Ectodermal cell (in vitro differentiated cells): ENCODE measurements around the gene SMCO4.

Experiments used
- H3K27ac ChIP-seq: 2 replicates; pipeline ENCODE4 v1.7.0; 2013; ENCODE audit warnings: mild to moderate bottlenecking, low read depth, low read length; ENCODE audit not compliant: insufficient read depth, poor library complexity, severe bottlenecking
- H3K27me3 ChIP-seq: 2 replicates; pipeline ENCODE4 v1.7.0; 2013; ENCODE audit warnings: mild to moderate bottlenecking, low read length; ENCODE audit not compliant: insufficient read depth, control insufficient read depth, poor library complexity, severe bottlenecking
- H3K36me3 ChIP-seq: one replicate; pipeline ENCODE4 v1.7.0; 2013; ENCODE audit warnings: low read length; ENCODE audit not compliant: control insufficient read depth, insufficient read depth
- H3K4me1 ChIP-seq: one replicate; pipeline ENCODE4 v1.7.0; 2013; ENCODE audit warnings: low read length; ENCODE audit not compliant: control insufficient read depth, insufficient read depth
- H3K4me3 ChIP-seq: 2 replicates; pipeline ENCODE4 v1.7.0; 2013; ENCODE audit warnings: low read depth, low read length, control low read depth; ENCODE audit not compliant: insufficient read depth
- H3K9me3 ChIP-seq: 2 replicates; pipeline ENCODE4 v1.7.0; 2013; ENCODE audit warnings: mild to moderate bottlenecking, low read length, moderate library complexity; ENCODE audit not compliant: control insufficient read depth
- WGBS, 2 experiments: methylation state at CpG; one replicate each; pipeline ENCODE4 v1.1.7; 2013; ENCODE audit warnings: missing lambda C conversion rate in 2 of 2; 5-methylcytosine and 5-hydroxymethylcytosine counted together

SMCO4 gene

DNA sequence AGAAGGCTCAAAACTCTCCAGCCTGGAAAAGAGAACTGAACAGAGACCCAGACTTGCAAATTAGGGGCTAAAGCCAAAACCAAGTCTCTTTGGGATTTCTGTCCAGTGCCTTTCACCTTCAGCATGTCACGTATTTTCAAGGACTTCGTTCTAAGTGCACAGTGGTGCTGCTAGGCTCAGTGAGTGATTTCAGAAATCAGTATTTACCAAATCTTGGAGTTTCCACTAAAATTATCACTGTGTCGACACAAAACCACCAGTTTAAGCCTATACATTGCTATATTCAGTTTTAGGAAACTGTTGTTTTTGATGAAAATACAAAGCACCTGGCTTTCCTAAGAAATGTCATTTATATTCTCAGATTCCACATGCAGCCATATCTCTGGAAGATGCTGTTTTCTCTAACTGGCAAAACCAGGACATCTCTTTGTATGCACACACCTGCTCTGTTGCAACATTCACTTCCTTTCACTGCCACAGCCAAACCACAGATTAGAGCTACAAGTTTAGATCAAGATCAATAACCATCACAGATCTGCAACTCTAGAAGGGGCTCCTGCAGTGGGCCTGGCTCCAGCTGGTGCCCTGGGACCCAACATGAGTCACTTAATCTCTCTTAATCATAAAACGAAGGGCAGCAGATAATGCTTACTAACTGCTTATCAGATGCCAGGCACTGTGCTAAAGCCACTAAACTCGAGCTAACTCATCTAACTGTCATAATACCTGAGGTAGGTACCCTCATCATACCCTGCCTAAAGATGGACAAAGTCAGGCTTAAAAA lies 22.3 kb downstream of the SMCO4 start:
- 89 to 93% methylated on average over 5 of the region's 5 CpGs for WGBS, 2 experiments

DNA sequence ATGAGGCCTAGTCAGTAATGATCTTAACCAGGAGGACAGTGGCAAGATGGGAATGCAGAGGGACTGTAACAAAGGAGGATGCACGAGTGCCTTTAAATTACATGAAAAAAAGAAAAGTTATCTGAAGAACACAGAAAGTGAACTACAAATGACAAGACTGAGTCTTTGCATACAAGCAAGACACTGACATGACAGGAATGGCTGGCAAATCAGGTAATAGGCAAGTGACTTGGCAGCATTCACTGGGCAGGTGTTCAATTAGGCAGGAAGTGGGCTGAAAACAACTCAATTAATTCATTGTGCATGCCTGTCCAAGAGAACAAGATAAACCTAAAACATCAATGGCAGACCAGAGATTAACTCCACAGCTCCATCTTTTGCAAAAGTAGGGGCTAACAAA lies 24.0 kb downstream of the SMCO4 start:
- Histone ChIP-seq H3K36me3 (no peaks in the 10 kb centered on the region), H3K9me3 (no peaks in the 10 kb centered on the region), H3K4me1 (peaks cover 6% of the 10 kb centered on the region), H3K4me3 (no peak overlapping the region), H3K27me3 (no peaks in the 10 kb centered on the region), H3K27ac (no peak overlapping the region)
- WGBS, 2 experiments = 73 to 91% methylated on average over 1 of the region's 1 CpG

More for the DNA sequence above, 22.3 kb downstream of the SMCO4 start:
- Histone ChIP-seq H3K4me3 (no peak overlapping the region), H3K36me3 (no peaks in the 10 kb centered on the region), H3K27me3 (no peaks in the 10 kb centered on the region), H3K4me1 (peaks cover 6% of the 10 kb centered on the region), H3K9me3 (no peaks in the 10 kb centered on the region), H3K27ac (no peak overlapping the region)

GRCh38 chr11:93518081-93518480 lies 25.1 kb downstream of the SMCO4 start:
- Histone ChIP-seq H3K36me3 (no peaks in the 10 kb centered on the region), H3K27ac (no peak overlapping the region), H3K4me3 (no peak overlapping the region), H3K27me3 (no peaks in the 10 kb centered on the region), H3K4me1 (peaks cover 6% of the 10 kb centered on the region), H3K9me3 (no peaks in the 10 kb centered on the region)
- WGBS, 2 experiments = 92 to 93% methylated on average over 3 of the region's 3 CpGs

GRCh38 chr11:93517611-93518010 lies 25.6 kb downstream of the SMCO4 start:
- Histone ChIP-seq H3K36me3 (no peaks in the 10 kb centered on the region), H3K27me3 (no peaks in the 10 kb centered on the region), H3K4me1 (peaks cover 6% of the 10 kb centered on the region), H3K9me3 (no peaks in the 10 kb centered on the region), H3K27ac (no peak overlapping the region), H3K4me3 (no peak overlapping the region)
- 93 to 97% methylated on average over 4 of the region's 4 CpGs for WGBS, 2 experiments

DNA sequence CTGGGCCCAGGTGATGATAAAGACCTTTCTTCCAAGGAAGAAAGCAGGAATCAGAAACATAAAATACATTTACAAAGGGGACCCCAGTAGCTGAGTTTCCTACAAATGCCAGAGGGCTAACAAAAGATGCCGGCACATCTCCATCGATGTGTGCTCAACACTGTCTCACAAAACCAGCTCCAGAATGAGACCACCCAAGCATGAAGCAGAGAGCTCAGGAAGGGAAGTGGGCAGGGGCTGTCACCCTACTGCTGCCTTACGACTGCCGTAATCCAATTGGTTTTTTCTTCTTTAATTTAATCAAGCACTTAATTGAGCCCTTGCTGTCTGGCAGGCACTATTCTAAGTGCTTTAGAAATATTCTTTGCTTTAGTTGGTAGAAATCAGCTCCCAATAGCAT lies 26.1 kb downstream of the SMCO4 start:
- Histone ChIP-seq H3K4me3 (no peak overlapping the region), H3K4me1 (peaks cover 6% of the 10 kb centered on the region), H3K27ac (no peak overlapping the region), H3K9me3 (no peaks in the 10 kb centered on the region), H3K36me3 (no peaks in the 10 kb centered on the region), H3K27me3 (no peaks in the 10 kb centered on the region)
- 64 to 78% methylated on average over 4 of the region's 4 CpGs for WGBS, 2 experiments

DNA sequence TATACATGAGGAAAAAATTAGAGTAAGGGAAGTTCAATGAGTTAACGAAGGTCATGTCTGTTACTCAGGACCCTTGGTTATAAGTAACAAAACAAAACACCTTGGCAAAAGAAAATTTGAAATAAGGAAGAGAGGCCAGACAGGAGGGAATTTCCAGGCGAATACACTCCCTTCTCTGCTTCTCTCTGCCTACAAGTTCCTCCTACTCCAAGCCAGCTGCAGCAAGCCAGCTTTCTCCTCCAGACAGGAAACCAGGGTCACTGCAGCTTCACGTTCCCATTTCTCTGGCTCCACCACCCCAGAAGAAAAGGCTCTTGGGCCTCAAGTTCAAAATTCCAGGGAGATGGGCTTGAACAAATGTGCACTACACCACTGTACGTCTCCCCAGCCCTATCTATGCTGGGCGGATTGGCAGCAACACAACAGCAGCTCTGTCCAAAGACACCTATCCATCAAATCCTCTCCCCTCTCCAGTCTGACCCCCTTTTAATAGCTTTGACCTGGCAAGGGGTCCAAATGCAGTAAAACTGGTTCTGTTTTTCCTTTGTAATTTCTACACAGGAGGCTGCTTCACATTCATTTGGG lies 27.7 kb downstream of the SMCO4 start:
- no peak overlapping the region for H3K4me3 ChIP-seq
- H3K36me3 ChIP-seq = no peaks in the 10 kb centered on the region
- no peaks in the 10 kb centered on the region for H3K27me3 ChIP-seq
- peaks cover 6% of the 10 kb centered on the region for H3K4me1 ChIP-seq
- no peak overlapping the region for H3K27ac ChIP-seq
- 86 to 92% methylated on average over 4 to 5 of the region's 5 CpGs for WGBS, 2 experiments
- H3K9me3 ChIP-seq = no peaks in the 10 kb centered on the region

DNA sequence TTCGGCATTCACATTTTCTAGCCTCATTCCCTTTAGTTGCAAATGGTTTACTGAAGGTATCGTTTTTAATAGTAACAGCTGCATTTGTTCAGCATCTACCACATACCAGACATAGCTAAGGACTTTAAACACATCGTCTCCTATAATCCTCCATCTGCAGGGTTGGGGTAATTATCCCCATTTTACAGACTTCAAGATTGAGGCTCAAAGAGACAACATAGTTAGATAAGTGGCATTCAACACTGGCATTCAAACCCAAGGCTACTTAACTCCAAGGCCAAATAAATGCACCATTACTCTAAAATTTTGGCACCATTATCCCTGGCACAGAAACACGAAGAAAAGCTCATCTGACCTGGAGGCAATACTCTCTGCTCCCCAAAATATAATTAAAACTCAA lies 28.5 kb downstream of the SMCO4 start:
- H3K27me3 ChIP-seq = no peaks in the 10 kb centered on the region
- H3K27ac ChIP-seq = no peak overlapping the region
- no peak overlapping the region for H3K4me3 ChIP-seq
- WGBS, 2 experiments = 93 to 98% methylated on average over 4 of the region's 4 CpGs
- H3K36me3 ChIP-seq = no peaks in the 10 kb centered on the region
- no peaks in the 10 kb centered on the region for H3K9me3 ChIP-seq
- H3K4me1 ChIP-seq = peaks cover 6% of the 10 kb centered on the region

GRCh38 chr11:93513772-93514171 lies 29.4 kb downstream of the SMCO4 start:
- Histone ChIP-seq H3K27me3 (no peaks in the 10 kb centered on the region), H3K4me3 (no peak overlapping the region), H3K4me1 (peaks cover 6% of the 10 kb centered on the region), H3K27ac (no peak overlapping the region), H3K9me3 (no peaks in the 10 kb centered on the region), H3K36me3 (no peaks in the 10 kb centered on the region)
- 64 to 94% methylated on average over 3 to 4 of the region's 4 CpGs for WGBS, 2 experiments

DNA sequence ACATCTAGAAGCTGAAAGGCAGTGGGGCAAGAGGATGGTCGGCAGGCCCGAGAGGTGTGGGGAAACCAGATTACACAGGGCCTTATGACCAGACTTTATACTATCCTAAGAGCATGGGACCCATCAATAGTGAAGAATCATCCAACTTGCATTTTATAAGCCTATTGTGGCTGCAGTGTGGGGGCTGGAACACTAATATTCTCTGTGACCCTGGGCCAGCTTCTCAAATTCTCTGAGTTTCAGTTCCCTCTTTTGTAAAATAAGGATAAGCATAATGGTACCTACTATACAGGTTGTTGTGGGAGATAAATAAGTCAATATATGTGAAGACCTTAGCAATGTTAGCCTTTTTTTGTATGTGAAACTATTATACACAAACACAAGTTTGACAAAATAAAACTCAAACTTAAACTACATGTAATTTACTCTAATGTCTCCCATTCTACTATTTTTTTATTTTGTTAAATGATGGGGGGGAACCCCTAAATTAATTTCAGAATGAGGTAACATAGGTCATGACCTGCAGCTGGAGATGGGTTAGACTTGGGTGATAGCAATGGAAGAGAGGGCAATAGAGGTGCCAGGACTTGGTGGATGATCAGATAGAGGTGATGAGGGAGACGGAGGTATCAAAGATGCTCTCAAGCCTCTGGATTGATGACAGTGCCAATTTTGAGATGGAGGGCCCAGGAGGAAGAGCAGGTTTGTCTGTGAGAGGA lies 30.1 kb downstream of the SMCO4 start:
- no peaks in the 10 kb centered on the region for H3K9me3 ChIP-seq
- H3K27ac ChIP-seq = no peak overlapping the region
- no peaks in the 10 kb centered on the region for H3K36me3 ChIP-seq
- no peaks in the 10 kb centered on the region for H3K27me3 ChIP-seq
- peaks cover 6% of the 10 kb centered on the region for H3K4me1 ChIP-seq
- no peak overlapping the region for H3K4me3 ChIP-seq
- WGBS, 2 experiments = 89 to 99% methylated on average over 3 of the region's 3 CpGs

- 92 to 95% methylated on average over 4 of the region's 4 CpGs for WGBS, 2 experiments
- no peak overlapping the region for H3K27ac ChIP-seq
- no peak overlapping the region for H3K4me3 ChIP-seq
- peaks cover 2% of the 10 kb centered on the region for H3K4me1 ChIP-seq
- H3K27me3 ChIP-seq = no peaks in the 10 kb centered on the region
- no peaks in the 10 kb centered on the region for H3K36me3 ChIP-seq
- H3K9me3 ChIP-seq = no peaks in the 10 kb centered on the region
Observed at GRCh38 chr11:93512073-93512475, 31.1 kb downstream of the SMCO4 start.
